GM12878 (cell line): ENCODE data around the gene NDUFA11. TPM values are rescaled to one million over a fixed set of nuclear protein-coding genes. Genes with fewer than 3 reads are reported as not detected.

Experiments used
- ATAC-seq: fragments of 200-7000 bp; cut with Tn5 transposase; 3 replicates; pipeline ENCODE4 v1.9.1; 2020; ENCODE audit warnings: mild to moderate bottlenecking, moderate library complexity
- BruUV-seq: library from RNA; stranded (reverse); fragments of 400-500 nt; replicated peaks from 2 replicates; lab custom pipeline; 2021; lab: Mats Ljungman, UMichigan
- CTCF ChIA-PET: fragments of 300-600 bp; sonication (Branson Sonifier 250); formaldehyde crosslinking; extraction: SDS; loops from one replicate; lab custom pipeline; 2021; ENCODE audit warnings: inconsistent platforms; lab: Yijun Ruan, JAX
- POLR2A ChIA-PET: fragments of 350-600 bp; formaldehyde crosslinking; extraction: SDS; loops from one replicate; lab custom pipeline; 2021; ENCODE audit warnings: inconsistent platforms; lab: Charles Lee
- RAD21 ChIA-PET: fragments of 300-600 bp; sonication (Branson Sonifier 250); formaldehyde crosslinking; loops from one replicate; lab custom pipeline; 2023; ENCODE audit warnings: antibody characterized with exemption; ENCODE audit not compliant: unreplicated experiment; lab: Charles Lee
- SMC1A ChIA-PET: fragments of 300-600 bp; sonication (Branson Sonifier 250); formaldehyde crosslinking; loops from one replicate; lab custom pipeline; 2023; ENCODE audit not compliant: unreplicated experiment, uncharacterized antibody; lab: Charles Lee
- DNase-seq: peaks from one replicate; pipeline ENCODE4 v3.0.0-alpha.2; 2011; ENCODE audit warnings: low read depth, low spot score
- FAIRE-seq: peaks from 3 replicates; lab custom pipeline; 2011; peaks lifted over from hg19 to GRCh38; lab: Jason Lieb, UNC
- H2AFZ ChIP-seq: 2 replicates; pipeline ENCODE4 v1.6.0; 2011; ENCODE audit warnings: low read depth, low read length, control low read depth; ENCODE audit not compliant: control insufficient read depth
- H3K27ac ChIP-seq: 2 replicates; pipeline ENCODE4 v1.5.1; 2011; ENCODE audit warnings: control low read depth; ENCODE audit not compliant: control insufficient read depth, insufficient read depth
- H3K27me3 ChIP-seq, 2 experiments: replicated peaks in 1 of 2; 2 replicates each; pipeline versions ENCODE4 v1.6.0 to v1.6.1; 2011; ENCODE audit warnings: low read length in 1 of 2; ENCODE audit not compliant: control insufficient read depth in 2 of 2, insufficient read depth in 2 of 2
- H3K36me3 ChIP-seq, 2 experiments: 2 replicates each; pipeline ENCODE4 v1.5.1; 2011; ENCODE audit warnings: low read length in 1 of 2; ENCODE audit not compliant: control insufficient read depth in 2 of 2, insufficient read depth in 2 of 2
- H3K4me1 ChIP-seq: 2 replicates; pipeline ENCODE4 v1.6.1; 2011; ENCODE audit warnings: mild to moderate bottlenecking, low read length, moderate library complexity, mixed read lengths; ENCODE audit not compliant: control insufficient read depth, insufficient read depth
- H3K4me2 ChIP-seq: 2 replicates; pipeline ENCODE4 v1.6.0; 2011; ENCODE audit warnings: control low read depth; ENCODE audit not compliant: control insufficient read depth, insufficient read depth
- H3K4me3 ChIP-seq: fragments of 200-600 bp; sonication (generic); 2 replicates; pipeline ENCODE4 v1.5.1; 2016
- H3K79me2 ChIP-seq: 2 replicates; pipeline ENCODE4 v1.6.0; 2011; ENCODE audit warnings: low read length; ENCODE audit not compliant: control insufficient read depth, insufficient read depth
- H3K9ac ChIP-seq: 2 replicates; pipeline ENCODE4 v1.8.0; 2011; ENCODE audit warnings: low read length, control low read depth, mixed read lengths; ENCODE audit not compliant: control insufficient read depth, insufficient read depth
- H3K9me3 ChIP-seq: replicated peaks from 3 replicates; pipeline ENCODE4 v1.5.1; 2011; ENCODE audit warnings: mild to moderate bottlenecking, low read length; ENCODE audit not compliant: control insufficient read depth, insufficient read depth
- H4K20me1 ChIP-seq: 2 replicates; pipeline ENCODE4 v1.6.0; 2011; ENCODE audit not compliant: control insufficient read depth, insufficient read depth
- CREM ChIP-seq: IDR thresholded peaks from 2 replicates; pipeline ENCODE4 v1.6.1; 2014; ENCODE audit warnings: antibody characterized with exemption, low read depth
- TARDBP ChIP-seq: IDR thresholded peaks from 2 replicates; pipeline ENCODE4 v1.6.1; 2016; ENCODE audit warnings: borderline replicate concordance
- TCF7 ChIP-seq: IDR thresholded peaks from 2 replicates; pipeline ENCODE4 v1.6.1; 2014; ENCODE audit warnings: antibody characterized with exemption, borderline replicate concordance
- ZBTB11 ChIP-seq: fragments of 450-650 bp; formaldehyde crosslinking; IDR thresholded peaks from 2 replicates; pipeline ENCODE4 v1.5.0; 2022; ENCODE audit warnings: mild to moderate bottlenecking, missing genetic modification characterization
- ZBTB40 ChIP-seq: fragments of 450-650 bp; IDR thresholded peaks from 2 replicates; pipeline ENCODE4 v1.6.1; 2016; ENCODE audit warnings: mild to moderate bottlenecking, moderate library complexity, borderline replicate concordance
- ZNF217 ChIP-seq: fragments of 450-650 bp; IDR thresholded peaks from 2 replicates; pipeline ENCODE4 v1.6.1; 2017; ENCODE audit warnings: antibody characterized with exemption, mild to moderate bottlenecking
- WGBS: methylation state at CpG from one replicate; pipeline ENCODE4 v1.1.6; 2016; ENCODE audit warnings: low lambda C conversion rate; ENCODE audit not compliant: insufficient replicate concordance, insufficient coverage; ENCODE audit errors: missing lambda C conversion rate; 5-methylcytosine and 5-hydroxymethylcytosine counted together
- in situ Hi-C: fragments of 300-500 bp; cut with MboI; formaldehyde crosslinking; loops from 9 replicates; pipeline ENCODE4 v1.14.3; 2018; ENCODE audit warnings: mixed read lengths
- intact Hi-C: fragments of 100-400 bp; cut with micrococcal nuclease; formaldehyde crosslinking; loops from one replicate; pipeline ENCODE4 v1.14.2; 2022; ENCODE audit not compliant: unreplicated experiment
- polyA plus RNA-seq, 11 experiments: library from polyadenylated mRNA; depleted of rRNA in 4 of 11; unstranded in 6 of 11; stranded (reverse) in 5 of 11; fragments of >200 nt; fragmentation: Nextera tagmentation in 4 of 11; fragmentation: Illumina TruSeq in 1 of 11; extraction: Ambion mirVana in 4 of 11; extraction: Trizol in 1 of 11; gene quantifications; 1 replicate in 1 of 11; 2 replicates in 10 of 11; pipeline versions ENCODE4 v1.2.1 to v1.2.3, GENCODE V29; 2011 to 2016; ENCODE audit warnings: inconsistent platforms in 2 of 11, missing spikeins in 2 of 11, low read depth in 1 of 11
- total RNA-seq, 4 experiments: library from RNA; depleted of rRNA in 3 of 4; stranded (reverse); fragments of >200 nt in 3 of 4; fragmentation: Illumina TruSeq in 1 of 4; extraction: Trizol in 1 of 4; gene quantifications; 2 replicates each; pipeline versions ENCODE4 v1.2.1 to v1.2.3, GENCODE V29; 2013 to 2021

NDUFA11 gene
- total and polyA plus RNA-seq, 10 of the 15 experiments (the other 5 are each of a cell fraction or from before 2014, with no cell fraction given), result 108 to 600 (median 289) TPM

- no peak for DNase-seq
- no peak overlapping the region for H2AFZ ChIP-seq
- ChIA-PET RAD21 (no interaction called here), POLR2A (interaction anchor here (0.6 to 1.0 kb wide), 2 partner anchors 10 to 75 kb away, joined by 4 read pairs; no protein-coding TSS in a partner anchor), SMC1A (no interaction called here), CTCF (interaction anchor here (0.6 to 1.4 kb wide), 3 partner anchors 9 to 89 kb away, joined by 3 to 8 read pairs (median 5); partner anchors contain the start of genes NDUFA11 and NRTN)
- no peak for ATAC-seq
- H3K4me1 ChIP-seq, result no peaks in the 10 kb centered on the region
- no peak overlapping the region for H3K4me2 ChIP-seq
- in situ Hi-C loops (no loop called here), intact Hi-C loops (no loop called here)
- no peaks in the 10 kb centered on the region for H3K27me3 ChIP-seq
- H3K9me3 ChIP-seq, result no peaks in the 10 kb centered on the region
- peaks cover 3% of the 10 kb centered on the region; the same call in 1 of the 2 replicates for H4K20me1 ChIP-seq
- FAIRE-seq, result no peak
- 51% methylated on average over 15 of the region's 15 CpGs for WGBS
- peaks cover 3 to 13% of the 10 kb centered on the region in 2 experiments; a peak in 3 of 4 replicates for H3K36me3 ChIP-seq
- no peak overlapping the region for H3K9ac ChIP-seq
- no peak for TF ChIP-seq TARDBP
- TF ChIP-seq TCF7, result no peak
- TF ChIP-seq ZBTB40, result no peak
- TF ChIP-seq ZNF217, result no peak
- no peak for TF ChIP-seq CREM
- TF ChIP-seq ZBTB11, result no peak
- BruUV-seq, result no TSS peak
- H3K27ac ChIP-seq, result no peak overlapping the region
- H3K4me3 ChIP-seq, result no peak overlapping the region
- no peaks in the 10 kb centered on the region for H3K79me2 ChIP-seq
These were observed 10.8 kb downstream of the NDUFA11 start for GRCh38 chr19:5892772-5893275.
